ENCODE measurements around the gene NT5C1B. TPM values are rescaled to one million over a fixed set of nuclear protein-coding genes. Genes with fewer than 3 reads are reported as not detected.

The NT5C1B gene
- total RNA-seq, 1 donor from 2014 or later = not detected

DNA sequence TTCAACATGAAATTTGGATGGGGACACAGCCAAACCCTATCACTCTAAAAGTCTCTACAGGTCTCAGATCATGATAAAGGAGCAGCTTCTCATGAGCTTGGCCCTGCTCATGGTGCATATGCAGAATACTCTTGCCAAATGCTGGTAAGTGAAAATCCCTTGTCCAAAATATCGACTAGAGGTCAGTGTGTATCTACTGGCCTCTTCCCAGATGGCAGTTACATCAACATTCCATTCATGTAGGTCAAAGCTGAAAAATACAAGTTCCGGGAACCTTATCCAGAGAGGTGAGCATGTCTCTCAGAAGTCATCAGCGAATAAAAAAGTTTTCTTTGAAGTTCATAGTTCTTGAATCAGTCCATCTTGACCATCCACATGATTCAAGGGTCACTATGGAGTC lies 7.6 kb upstream of the NT5C1B start:
- Mint-ChIP-seq H3K9me3 (ENCODE audit: unreplicated experiment) (no peaks in the 10 kb centered on the region), H3K27me3 (ENCODE audit: unreplicated experiment) (no peaks in the 10 kb centered on the region), H3K4me1 (ENCODE audit: unreplicated experiment) (no peaks in the 10 kb centered on the region), H3K27ac (ENCODE audit: unreplicated experiment) (no peak overlapping the region), H3K36me3 (ENCODE audit: unreplicated experiment) (no peaks in the 10 kb centered on the region), H3K4me3 (ENCODE audit: unreplicated experiment) (no peak overlapping the region)
- TF ChIP-seq, protein P1, sequence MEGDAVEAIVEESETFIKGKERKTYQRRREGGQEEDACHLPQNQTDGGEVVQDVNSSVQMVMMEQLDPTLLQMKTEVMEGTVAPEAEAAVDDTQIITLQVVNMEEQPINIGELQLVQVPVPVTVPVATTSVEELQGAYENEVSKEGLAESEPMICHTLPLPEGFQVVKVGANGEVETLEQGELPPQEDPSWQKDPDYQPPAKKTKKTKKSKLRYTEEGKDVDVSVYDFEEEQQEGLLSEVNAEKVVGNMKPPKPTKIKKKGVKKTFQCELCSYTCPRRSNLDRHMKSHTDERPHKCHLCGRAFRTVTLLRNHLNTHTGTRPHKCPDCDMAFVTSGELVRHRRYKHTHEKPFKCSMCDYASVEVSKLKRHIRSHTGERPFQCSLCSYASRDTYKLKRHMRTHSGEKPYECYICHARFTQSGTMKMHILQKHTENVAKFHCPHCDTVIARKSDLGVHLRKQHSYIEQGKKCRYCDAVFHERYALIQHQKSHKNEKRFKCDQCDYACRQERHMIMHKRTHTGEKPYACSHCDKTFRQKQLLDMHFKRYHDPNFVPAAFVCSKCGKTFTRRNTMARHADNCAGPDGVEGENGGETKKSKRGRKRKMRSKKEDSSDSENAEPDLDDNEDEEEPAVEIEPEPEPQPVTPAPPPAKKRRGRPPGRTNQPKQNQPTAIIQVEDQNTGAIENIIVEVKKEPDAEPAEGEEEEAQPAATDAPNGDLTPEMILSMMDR (IDR thresholded peaks at IDR 0.05) = no peak
- DNase-seq (ENCODE audit: extremely low spot score, unreplicated experiment) = no peak

GRCh38 chr2:18593496-18593895 lies 4.1 kb upstream of the NT5C1B start:
- no peak overlapping the region for H3K27ac Mint-ChIP-seq (ENCODE audit: unreplicated experiment)
- DNase-seq (ENCODE audit: extremely low spot score, unreplicated experiment) = no peak

DNA sequence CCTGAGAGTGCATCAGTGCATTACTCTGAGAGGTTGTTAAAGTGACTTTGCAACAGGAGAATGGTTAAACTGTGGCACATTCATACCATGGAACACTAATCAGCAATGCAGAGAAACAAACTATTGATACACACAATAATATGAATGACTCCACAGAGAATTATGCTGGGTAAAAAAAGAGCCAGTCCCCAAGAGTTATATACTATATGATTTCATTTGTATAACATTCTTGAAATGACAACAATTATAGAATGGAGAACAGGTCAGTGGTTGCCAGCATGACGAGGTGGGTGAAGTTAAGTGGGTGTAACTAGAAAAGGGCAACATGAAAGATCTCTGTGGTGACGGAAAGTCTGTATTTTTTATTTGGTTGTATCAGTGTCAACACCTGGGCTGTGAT lies 3.0 kb upstream of the NT5C1B start:
- TF ChIP-seq, protein P1 (IDR thresholded peaks at IDR 0.05) = no peak
- Mint-ChIP-seq H3K4me1 (ENCODE audit: unreplicated experiment) (peaks cover 4% of the 10 kb centered on the region), H3K4me3 (ENCODE audit: unreplicated experiment) (no peak overlapping the region), H3K9me3 (ENCODE audit: unreplicated experiment) (peaks cover 4% of the 10 kb centered on the region), H3K27ac (ENCODE audit: unreplicated experiment) (no peak overlapping the region), H3K36me3 (ENCODE audit: unreplicated experiment) (no peaks in the 10 kb centered on the region), H3K27me3 (ENCODE audit: unreplicated experiment) (no peaks in the 10 kb centered on the region)
- DNase-seq (ENCODE audit: extremely low spot score, unreplicated experiment) = no peak

More at GRCh38 chr2:18593496-18593895, 4.1 kb upstream of the NT5C1B start:
- Mint-ChIP-seq H3K9me3 (ENCODE audit: unreplicated experiment) (peaks cover 4% of the 10 kb centered on the region), H3K4me1 (ENCODE audit: unreplicated experiment) (no peaks in the 10 kb centered on the region), H3K27me3 (ENCODE audit: unreplicated experiment) (no peaks in the 10 kb centered on the region), H3K4me3 (ENCODE audit: unreplicated experiment) (no peak overlapping the region), H3K36me3 (ENCODE audit: unreplicated experiment) (no peaks in the 10 kb centered on the region)
- TF ChIP-seq, protein P1 (IDR thresholded peaks at IDR 0.05) = no peak

DNA sequence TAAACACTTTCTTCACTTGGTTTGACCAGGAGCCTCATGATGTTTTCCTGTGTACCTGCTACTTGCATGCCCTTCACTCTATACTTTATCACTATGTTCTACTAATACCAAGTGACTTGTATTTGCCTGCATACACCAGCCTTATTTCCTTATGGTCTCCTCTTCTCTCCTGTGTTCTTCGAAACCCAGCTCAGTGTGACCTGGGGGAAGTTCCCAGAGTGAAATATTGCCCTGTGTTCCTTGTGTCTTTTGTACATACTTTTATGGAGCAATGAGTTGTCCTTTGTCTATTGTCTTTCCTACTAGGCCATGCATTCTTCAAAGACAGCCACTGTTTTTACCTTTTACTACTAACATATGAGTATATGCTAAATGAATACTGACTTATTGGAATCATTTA lies 567 bp downstream of the NT5C1B start:
- DNase-seq (ENCODE audit: extremely low spot score, unreplicated experiment) = no peak
- Mint-ChIP-seq H3K27me3 (ENCODE audit: unreplicated experiment) (no peaks in the 10 kb centered on the region), H3K36me3 (ENCODE audit: unreplicated experiment) (no peaks in the 10 kb centered on the region), H3K4me3 (ENCODE audit: unreplicated experiment) (no peak overlapping the region), H3K9me3 (ENCODE audit: unreplicated experiment) (peaks cover 10% of the 10 kb centered on the region), H3K27ac (ENCODE audit: unreplicated experiment) (no peak overlapping the region), H3K4me1 (ENCODE audit: unreplicated experiment) (peaks cover 4% of the 10 kb centered on the region)
- TF ChIP-seq, protein P1 (IDR thresholded peaks at IDR 0.05) = no peak

DNA sequence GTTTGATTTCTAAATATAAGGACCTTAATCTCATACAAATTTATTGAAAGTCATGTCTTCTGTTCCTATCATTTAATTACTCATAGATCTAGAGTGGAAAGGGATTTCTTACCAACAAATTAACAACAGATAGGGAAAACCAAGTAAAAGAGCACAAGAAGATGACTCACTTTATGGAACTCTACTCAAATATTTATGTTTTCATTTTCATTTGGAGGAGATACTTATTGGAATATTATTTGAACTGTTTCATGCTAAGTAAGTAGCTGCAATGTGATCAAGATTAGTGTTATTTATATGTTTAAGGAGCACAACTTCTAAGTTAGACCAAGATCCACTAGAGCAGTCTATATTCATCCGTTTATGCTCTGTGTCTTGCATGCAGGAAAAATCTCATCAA lies 1.3 kb downstream of the NT5C1B start:
- no peak overlapping the region for H3K27ac Mint-ChIP-seq (ENCODE audit: unreplicated experiment)
- H3K9me3 Mint-ChIP-seq (ENCODE audit: unreplicated experiment) = peaks cover 10% of the 10 kb centered on the region
- no peaks in the 10 kb centered on the region for H3K36me3 Mint-ChIP-seq (ENCODE audit: unreplicated experiment)
- no peak overlapping the region for H3K4me3 Mint-ChIP-seq (ENCODE audit: unreplicated experiment)
- no peak for DNase-seq (ENCODE audit: extremely low spot score, unreplicated experiment)
- H3K4me1 Mint-ChIP-seq (ENCODE audit: unreplicated experiment) = peaks cover 4% of the 10 kb centered on the region
- H3K27me3 Mint-ChIP-seq (ENCODE audit: unreplicated experiment) = no peaks in the 10 kb centered on the region
- TF ChIP-seq, protein P1 (IDR thresholded peaks at IDR 0.05) = no peak
